Measurements from ENCODE around the gene CHST11.

The CHST11 gene

DNA sequence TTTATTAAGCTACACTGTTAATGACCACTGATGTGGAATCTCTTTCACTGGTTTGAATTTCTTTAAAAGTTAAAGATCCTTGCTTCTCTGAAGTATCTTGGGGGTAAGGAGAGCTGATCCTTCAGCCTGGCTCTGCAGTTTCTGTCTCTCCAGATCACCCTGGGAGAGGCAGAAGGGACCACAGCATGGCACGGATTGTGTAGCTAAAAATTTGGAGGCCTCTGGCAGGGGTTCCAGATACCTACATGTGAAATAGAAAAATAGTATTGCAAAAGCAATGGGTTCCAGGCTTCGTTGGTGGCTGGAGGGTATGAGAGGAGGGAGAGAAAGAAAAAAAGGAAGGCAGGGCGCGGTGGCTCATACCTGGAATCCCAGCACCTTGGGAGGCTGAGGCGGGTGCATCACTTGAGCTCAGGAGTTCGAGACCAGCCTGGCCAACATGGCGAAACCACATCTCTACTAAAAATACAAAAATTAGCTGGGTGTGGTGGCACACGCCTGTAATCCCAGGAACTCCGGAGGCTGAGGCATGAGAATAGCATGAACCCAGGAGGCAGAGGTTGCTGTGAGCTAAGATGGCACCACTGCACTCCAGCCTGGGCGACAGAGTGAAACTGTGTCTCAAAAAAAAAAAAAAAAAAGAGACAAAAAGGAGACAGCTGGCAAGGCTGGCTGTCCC lies 3.4 kb downstream of the CHST11 start:
- Histone ChIP-seq H3K27ac (ENCODE audit: low read depth, low read length) (no peak overlapping the region), H3K9me3 (ENCODE audit: control insufficient read depth, insufficient read depth, low read depth, low read length) (no peaks in the 10 kb centered on the region), H3K4me1 (ENCODE audit: control insufficient read depth, insufficient read depth, low read length) (peaks cover 23% of the 10 kb centered on the region), H3K9ac (ENCODE audit: low read length) (no peak overlapping the region), H3K4me3 (ENCODE audit: low read depth, low read length) (no peak overlapping the region), H3K27me3 (ENCODE audit: control insufficient read depth, insufficient read depth, low read length) (peaks cover 19% of the 10 kb centered on the region), H3K36me3 (ENCODE audit: control insufficient read depth, insufficient read depth, low read length) (no peaks in the 10 kb centered on the region)

DNA sequence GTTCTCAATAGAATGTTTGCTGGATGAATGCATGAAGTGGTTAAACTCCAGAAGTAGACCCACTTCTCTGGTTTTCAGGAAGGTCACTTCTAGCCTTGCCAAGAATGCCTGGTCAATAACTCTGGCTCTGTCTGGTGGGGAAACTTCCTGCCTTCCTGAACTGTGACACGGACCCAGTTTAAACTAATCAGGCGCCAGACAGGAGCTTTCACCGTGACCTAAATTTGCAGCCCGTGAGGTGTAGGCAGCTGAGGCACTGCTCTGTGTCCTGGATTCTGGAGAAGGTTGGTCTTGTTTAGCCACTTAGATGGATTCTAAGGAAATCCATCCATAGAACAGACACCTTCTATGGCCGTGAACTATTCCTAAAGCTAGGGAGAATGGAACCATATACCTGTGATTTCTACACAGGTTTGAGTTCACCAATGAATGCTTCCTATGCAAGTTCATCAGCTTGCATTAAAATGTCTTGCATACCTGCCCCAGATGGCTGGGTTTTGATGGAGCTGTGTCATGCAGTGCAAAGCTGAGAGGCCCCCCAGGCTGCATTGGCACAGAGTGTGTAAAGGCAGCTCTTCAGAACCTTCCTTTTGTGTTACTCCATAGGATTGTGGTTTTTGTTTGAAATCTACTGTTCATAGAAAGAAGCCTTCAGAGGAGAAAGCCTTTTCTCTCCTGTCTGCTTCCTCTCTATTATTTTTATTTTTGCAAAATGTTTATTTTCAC lies 4.4 kb downstream of the CHST11 start:
- Histone ChIP-seq H3K36me3 (ENCODE audit: control insufficient read depth, insufficient read depth, low read length) (no peaks in the 10 kb centered on the region), H3K9me3 (ENCODE audit: control insufficient read depth, insufficient read depth, low read depth, low read length) (no peaks in the 10 kb centered on the region), H3K4me3 (ENCODE audit: low read depth, low read length) (no peak overlapping the region), H3K9ac (ENCODE audit: low read length) (no peak overlapping the region), H3K27ac (ENCODE audit: low read depth, low read length) (no peak overlapping the region), H3K4me1 (ENCODE audit: control insufficient read depth, insufficient read depth, low read length) (peaks cover 13% of the 10 kb centered on the region), H3K27me3 (ENCODE audit: control insufficient read depth, insufficient read depth, low read length) (peaks cover 10% of the 10 kb centered on the region; the same call in 1 of the 2 replicates)

DNA sequence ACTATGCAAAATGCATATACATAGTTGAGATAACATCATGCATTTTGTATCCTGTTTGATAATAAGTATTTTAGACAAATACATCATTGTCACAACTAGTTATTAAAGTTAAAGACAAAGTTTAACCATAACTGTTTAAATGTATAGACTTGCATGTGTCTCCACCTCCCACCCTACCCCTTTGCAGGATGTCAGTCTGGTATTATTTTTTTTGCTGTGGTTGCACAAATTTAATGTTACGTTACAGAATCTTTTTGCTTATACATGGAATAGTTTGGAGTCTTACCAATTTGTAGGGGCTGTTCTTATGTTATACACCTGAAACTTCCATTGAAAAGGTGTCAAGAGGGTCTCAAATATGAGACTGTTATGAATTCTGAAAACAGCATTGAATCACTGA lies 5.6 kb downstream of the CHST11 start:
- Histone ChIP-seq H3K27ac (ENCODE audit: low read depth, low read length) (no peak overlapping the region), H3K9ac (ENCODE audit: low read length) (no peak overlapping the region), H3K4me1 (ENCODE audit: control insufficient read depth, insufficient read depth, low read length) (peaks cover 13% of the 10 kb centered on the region), H3K36me3 (ENCODE audit: control insufficient read depth, insufficient read depth, low read length) (no peaks in the 10 kb centered on the region), H3K9me3 (ENCODE audit: control insufficient read depth, insufficient read depth, low read depth, low read length) (no peaks in the 10 kb centered on the region), H3K4me3 (ENCODE audit: low read depth, low read length) (no peak overlapping the region), H3K27me3 (ENCODE audit: control insufficient read depth, insufficient read depth, low read length) (peaks cover 10% of the 10 kb centered on the region; the same call in 1 of the 2 replicates)

DNA sequence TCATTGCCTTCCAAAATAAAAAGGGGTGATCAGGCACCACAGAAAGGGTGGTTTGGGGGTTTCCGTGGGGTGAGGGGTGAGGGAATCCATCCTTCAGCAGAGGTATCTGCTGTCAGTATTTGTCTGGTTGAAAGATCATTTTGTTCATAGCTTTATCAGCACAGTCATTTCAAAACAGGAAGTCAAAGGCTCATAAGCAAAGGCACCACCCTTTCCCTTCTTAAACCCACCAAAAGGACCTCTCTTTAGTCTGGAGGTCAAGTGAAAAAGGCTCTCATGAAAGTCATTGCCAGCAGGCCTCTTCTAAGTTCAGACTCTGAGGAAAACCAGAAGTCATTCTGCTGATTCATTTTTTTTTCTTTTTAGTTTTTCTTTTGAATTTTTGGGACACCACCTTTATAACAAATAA lies 6.2 kb downstream of the CHST11 start:
- no peak overlapping the region for H3K4me3 ChIP-seq (ENCODE audit: low read depth, low read length)
- H3K27me3 ChIP-seq (ENCODE audit: control insufficient read depth, insufficient read depth, low read length) = peaks cover 10% of the 10 kb centered on the region; the same call in 1 of the 2 replicates
- H3K36me3 ChIP-seq (ENCODE audit: control insufficient read depth, insufficient read depth, low read length) = no peaks in the 10 kb centered on the region
- H3K9ac ChIP-seq (ENCODE audit: low read length) = no peak overlapping the region
- H3K27ac ChIP-seq (ENCODE audit: low read depth, low read length) = no peak overlapping the region
- H3K9me3 ChIP-seq (ENCODE audit: control insufficient read depth, insufficient read depth, low read depth, low read length) = no peaks in the 10 kb centered on the region
- peaks cover 13% of the 10 kb centered on the region for H3K4me1 ChIP-seq (ENCODE audit: control insufficient read depth, insufficient read depth, low read length)

DNA sequence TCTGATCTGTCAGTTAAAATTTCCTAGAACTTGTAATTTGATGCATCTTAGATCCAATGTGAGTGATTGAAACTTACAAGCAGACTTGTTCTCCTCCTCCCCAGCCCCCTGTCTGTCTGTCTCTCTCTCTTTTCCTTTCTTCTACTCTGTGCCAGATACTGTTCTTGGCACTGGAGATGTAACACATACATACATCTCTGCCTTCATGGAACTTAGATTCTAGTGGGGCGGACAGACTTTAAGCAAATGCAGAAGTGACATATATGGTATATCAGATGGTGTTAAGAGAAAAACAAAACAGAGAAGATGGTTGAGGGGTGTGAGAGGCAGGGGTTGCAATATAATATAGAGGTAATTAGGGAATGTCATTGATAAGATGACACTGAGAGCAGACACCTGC lies 6.6 kb downstream of the CHST11 start:
- peaks cover 13% of the 10 kb centered on the region for H3K4me1 ChIP-seq (ENCODE audit: control insufficient read depth, insufficient read depth, low read length)
- no peak overlapping the region for H3K4me3 ChIP-seq (ENCODE audit: low read depth, low read length)
- no peaks in the 10 kb centered on the region for H3K9me3 ChIP-seq (ENCODE audit: control insufficient read depth, insufficient read depth, low read depth, low read length)
- H3K27ac ChIP-seq (ENCODE audit: low read depth, low read length) = no peak overlapping the region
- H3K36me3 ChIP-seq (ENCODE audit: control insufficient read depth, insufficient read depth, low read length) = no peaks in the 10 kb centered on the region
- peaks cover 7% of the 10 kb centered on the region; the same call in 1 of the 2 replicates for H3K27me3 ChIP-seq (ENCODE audit: control insufficient read depth, insufficient read depth, low read length)
- no peak overlapping the region for H3K9ac ChIP-seq (ENCODE audit: low read length)

DNA sequence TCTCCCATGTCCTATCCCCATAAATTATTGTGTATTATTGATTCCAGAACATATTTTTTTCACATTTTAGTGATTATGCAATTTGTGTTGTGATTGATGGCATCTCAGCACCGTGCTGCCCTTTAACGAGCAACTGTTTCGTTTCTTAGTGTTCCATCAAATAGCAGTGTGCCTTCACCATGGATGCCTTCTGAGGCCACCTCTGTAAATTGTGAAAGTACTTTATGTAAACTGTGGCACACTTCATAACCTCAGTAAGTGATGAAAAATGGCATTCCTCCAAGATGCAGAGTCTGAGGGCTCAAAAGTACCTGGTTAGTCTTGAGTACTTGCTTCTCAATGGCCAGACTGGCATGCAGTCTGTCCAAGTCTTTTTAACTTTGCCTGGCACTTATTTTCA lies 8.2 kb downstream of the CHST11 start:
- Histone ChIP-seq H3K4me1 (ENCODE audit: control insufficient read depth, insufficient read depth, low read length) (peaks cover 2% of the 10 kb centered on the region; the same call in 1 of the 2 replicates), H3K4me3 (ENCODE audit: low read depth, low read length) (no peak overlapping the region), H3K9me3 (ENCODE audit: control insufficient read depth, insufficient read depth, low read depth, low read length) (no peaks in the 10 kb centered on the region), H3K9ac (ENCODE audit: low read length) (no peak overlapping the region), H3K27ac (ENCODE audit: low read depth, low read length) (no peak overlapping the region), H3K36me3 (ENCODE audit: control insufficient read depth, insufficient read depth, low read length) (no peaks in the 10 kb centered on the region), H3K27me3 (ENCODE audit: control insufficient read depth, insufficient read depth, low read length) (no peaks in the 10 kb centered on the region)

DNA sequence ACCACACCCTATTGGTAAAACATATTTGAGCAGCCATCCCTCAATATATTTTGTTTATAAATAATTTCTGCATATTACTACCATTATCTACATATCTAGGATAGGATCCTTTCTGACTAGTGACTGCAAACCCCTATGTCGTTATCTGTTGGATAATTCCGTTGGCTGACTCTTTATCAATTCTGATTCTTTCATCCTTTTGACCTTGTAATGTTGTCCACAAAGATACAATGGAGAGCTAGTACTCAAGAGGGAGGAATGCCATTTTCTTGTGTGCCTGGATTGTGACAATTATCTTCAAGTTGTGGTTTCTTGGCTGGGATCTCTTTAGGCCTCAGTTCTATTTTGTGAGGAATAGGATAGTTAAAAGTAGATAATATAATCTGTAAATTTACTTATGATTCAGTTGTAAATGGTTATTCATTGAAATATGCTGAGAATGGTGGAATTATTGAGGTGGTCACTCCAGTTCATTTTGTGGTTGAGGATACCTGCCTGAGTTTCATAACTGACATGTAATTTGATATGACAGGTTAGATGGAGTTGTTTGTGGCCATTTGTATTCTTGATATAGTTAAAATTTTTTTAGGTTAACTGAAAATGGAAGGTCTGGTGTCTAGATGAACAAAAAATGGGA lies 10.1 kb downstream of the CHST11 start:
- Histone ChIP-seq H3K4me3 (ENCODE audit: low read depth, low read length) (no peak overlapping the region), H3K9ac (ENCODE audit: low read length) (no peak overlapping the region), H3K27ac (ENCODE audit: low read depth, low read length) (no peak overlapping the region)

DNA sequence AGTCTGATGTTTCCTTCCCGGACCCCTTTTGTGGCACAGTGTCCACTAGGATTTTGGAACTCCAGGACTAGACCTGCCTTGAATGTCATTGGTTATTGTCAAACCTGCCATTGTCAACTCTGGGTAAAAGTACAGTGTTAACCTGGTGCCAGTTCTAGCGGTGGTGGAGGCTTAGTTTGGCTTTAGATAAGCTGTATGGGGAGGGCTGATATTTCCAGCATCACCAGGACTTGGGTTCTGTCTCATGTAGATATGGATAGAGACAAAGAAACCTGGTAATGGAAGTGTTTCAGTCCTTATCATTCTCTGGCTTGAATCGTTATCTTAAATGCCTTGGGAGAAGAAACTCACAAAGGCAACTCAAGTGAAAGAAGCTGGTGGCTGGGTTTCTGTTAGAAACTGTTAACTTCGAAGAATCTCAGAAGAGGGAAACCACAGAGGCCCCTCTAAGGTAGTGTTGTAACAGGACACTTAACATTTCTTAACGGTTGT lies 10.6 kb downstream of the CHST11 start:
- Histone ChIP-seq H3K27ac (ENCODE audit: low read depth, low read length) (no peak overlapping the region), H3K4me3 (ENCODE audit: low read depth, low read length) (no peak overlapping the region), H3K9ac (ENCODE audit: low read length) (no peak overlapping the region), H3K4me1 (ENCODE audit: control insufficient read depth, insufficient read depth, low read length) (peaks cover 2% of the 10 kb centered on the region), H3K9me3 (ENCODE audit: control insufficient read depth, insufficient read depth, low read depth, low read length) (no peaks in the 10 kb centered on the region), H3K27me3 (ENCODE audit: control insufficient read depth, insufficient read depth, low read length) (no peaks in the 10 kb centered on the region), H3K36me3 (ENCODE audit: control insufficient read depth, insufficient read depth, low read length) (no peaks in the 10 kb centered on the region)

More for the DNA sequence above, 10.1 kb downstream of the CHST11 start:
- no peaks in the 10 kb centered on the region for H3K9me3 ChIP-seq (ENCODE audit: control insufficient read depth, insufficient read depth, low read depth, low read length)
- H3K36me3 ChIP-seq (ENCODE audit: control insufficient read depth, insufficient read depth, low read length) = no peaks in the 10 kb centered on the region
- H3K4me1 ChIP-seq (ENCODE audit: control insufficient read depth, insufficient read depth, low read length) = no peaks in the 10 kb centered on the region; the same call in 1 of the 2 replicates
- no peaks in the 10 kb centered on the region for H3K27me3 ChIP-seq (ENCODE audit: control insufficient read depth, insufficient read depth, low read length)

DNA sequence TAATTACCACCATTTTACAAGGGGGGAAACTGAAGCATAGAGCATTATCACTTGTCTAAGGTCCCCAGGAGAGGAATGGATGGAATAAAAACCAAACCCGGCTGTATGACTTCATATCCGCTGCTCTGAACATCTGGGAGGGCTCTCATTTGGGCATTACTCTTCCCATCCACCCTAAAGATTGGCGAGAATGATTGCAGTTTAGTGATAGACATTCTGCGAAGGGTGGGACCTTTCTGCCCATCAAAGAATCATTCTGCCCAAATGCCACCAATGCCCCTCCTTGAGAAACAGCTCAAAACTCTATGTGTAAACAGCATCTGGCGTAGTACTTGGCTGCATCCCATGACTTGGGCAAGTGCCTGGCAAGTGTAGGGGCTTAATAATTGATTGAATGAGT lies 11.6 kb downstream of the CHST11 start:
- H3K9ac ChIP-seq (ENCODE audit: low read length) = no peak overlapping the region
- H3K27me3 ChIP-seq (ENCODE audit: control insufficient read depth, insufficient read depth, low read length) = no peaks in the 10 kb centered on the region
- H3K9me3 ChIP-seq (ENCODE audit: control insufficient read depth, insufficient read depth, low read depth, low read length) = no peaks in the 10 kb centered on the region
- H3K27ac ChIP-seq (ENCODE audit: low read depth, low read length) = no peak overlapping the region
- H3K36me3 ChIP-seq (ENCODE audit: control insufficient read depth, insufficient read depth, low read length) = no peaks in the 10 kb centered on the region
- H3K4me1 ChIP-seq (ENCODE audit: control insufficient read depth, insufficient read depth, low read length) = peaks cover 11% of the 10 kb centered on the region
- H3K4me3 ChIP-seq (ENCODE audit: low read depth, low read length) = no peak overlapping the region

DNA sequence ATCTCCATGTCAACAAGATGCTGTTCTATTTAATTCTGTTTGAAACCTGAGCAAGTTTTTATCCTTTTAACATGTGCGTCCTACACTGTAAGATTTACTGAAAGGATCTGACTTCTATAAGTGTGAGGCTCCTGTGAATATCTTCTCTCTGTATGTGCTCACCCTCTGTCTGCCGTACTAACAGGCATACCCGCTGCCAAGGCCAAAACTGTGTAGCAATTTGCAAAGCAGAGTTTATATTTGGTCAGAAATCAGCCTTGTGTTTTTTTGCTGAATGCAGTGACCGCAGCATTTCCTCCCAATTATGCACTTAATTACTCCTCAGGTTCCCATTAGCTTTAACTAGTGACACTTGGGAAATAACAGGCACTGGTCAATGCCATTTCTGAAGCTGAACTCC lies 12.3 kb downstream of the CHST11 start:
- Histone ChIP-seq H3K27ac (ENCODE audit: low read depth, low read length) (no peak overlapping the region), H3K9ac (ENCODE audit: low read length) (no peak overlapping the region), H3K27me3 (ENCODE audit: control insufficient read depth, insufficient read depth, low read length) (no peaks in the 10 kb centered on the region), H3K9me3 (ENCODE audit: control insufficient read depth, insufficient read depth, low read depth, low read length) (no peaks in the 10 kb centered on the region), H3K4me3 (ENCODE audit: low read depth, low read length) (no peak overlapping the region), H3K4me1 (ENCODE audit: control insufficient read depth, insufficient read depth, low read length) (peaks cover 16% of the 10 kb centered on the region), H3K36me3 (ENCODE audit: control insufficient read depth, insufficient read depth, low read length) (no peaks in the 10 kb centered on the region)

DNA sequence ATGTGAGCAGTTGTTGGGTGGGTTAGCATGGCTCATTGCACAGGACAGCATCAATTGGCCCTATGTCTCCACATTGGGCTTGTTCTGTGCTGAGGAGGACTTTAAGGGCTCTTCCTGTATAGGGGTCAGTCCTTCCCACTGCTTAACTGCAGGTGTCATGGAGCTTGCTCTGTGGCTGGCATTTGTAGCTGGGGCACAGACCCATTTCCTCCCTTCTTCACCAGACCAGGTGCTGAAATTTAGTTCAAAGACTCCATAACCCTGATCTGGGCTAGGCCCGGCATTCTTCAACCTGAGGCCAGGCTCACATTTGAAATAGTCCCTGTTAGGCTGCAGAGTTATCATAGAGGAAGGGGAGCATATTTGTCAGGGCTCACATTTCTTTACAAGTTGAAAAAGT lies 12.8 kb downstream of the CHST11 start:
- H3K4me1 ChIP-seq (ENCODE audit: control insufficient read depth, insufficient read depth, low read length) = peaks cover 16% of the 10 kb centered on the region
- no peak overlapping the region for H3K27ac ChIP-seq (ENCODE audit: low read depth, low read length)
- no peaks in the 10 kb centered on the region for H3K27me3 ChIP-seq (ENCODE audit: control insufficient read depth, insufficient read depth, low read length)
- no peak overlapping the region for H3K4me3 ChIP-seq (ENCODE audit: low read depth, low read length)
- H3K36me3 ChIP-seq (ENCODE audit: control insufficient read depth, insufficient read depth, low read length) = no peaks in the 10 kb centered on the region
- H3K9ac ChIP-seq (ENCODE audit: low read length) = no peak overlapping the region
- no peaks in the 10 kb centered on the region for H3K9me3 ChIP-seq (ENCODE audit: control insufficient read depth, insufficient read depth, low read depth, low read length)

Data from HUES6 (cell line).